GM21367 (cell line): ENCODE results near the gene SIGLEC15.
"Not testable (repeated sequence)": the region's sequence is repeated elsewhere in the genome, so short reads cannot be mapped to it uniquely, and the experiment has no call there.

ENCODE experiments used
- ATAC-seq: cut with Tn5 transposase; IDR thresholded peaks from one replicate; pipeline ENCODE4 v1.9.1; 2021; ENCODE audit not compliant: unreplicated experiment

Gene SIGLEC15

GRCh38 chr18:45825258-45826044 lies at the start of gene SIGLEC15:
SIGLEC15 (plus strand) TSS chr18:45825675; CDS start chr18:45825729, 54 bp downstream.
- no peak for ATAC-seq

GRCh38 chr18:45775743-45776142 lies 49.7 kb upstream of the SIGLEC15 start:
- ATAC-seq = no peak

- ATAC-seq = no peak
Observed at GRCh38 chr18:45777393-45777792, 48.1 kb upstream of the SIGLEC15 start.

- no peak for ATAC-seq
Observed at GRCh38 chr18:45780568-45780967, 44.9 kb upstream of the SIGLEC15 start.

- no peak for ATAC-seq
Observed at GRCh38 chr18:45782662-45783061, 42.8 kb upstream of the SIGLEC15 start.

GRCh38 chr18:45783097-45784075 lies 42.1 kb upstream of the SIGLEC15 start:
- ATAC-seq = no peak

- ATAC-seq = peak; percentile 50
Observed at GRCh38 chr18:45785134-45785533, 40.3 kb upstream of the SIGLEC15 start.

- no peak for ATAC-seq
Observed at GRCh38 chr18:45786941-45787340, 38.5 kb upstream of the SIGLEC15 start.

- no peak for ATAC-seq
Observed at GRCh38 chr18:45787346-45787745, 38.1 kb upstream of the SIGLEC15 start.

- no peak for ATAC-seq
Observed at GRCh38 chr18:45788861-45789260, 36.6 kb upstream of the SIGLEC15 start.

- no peak for ATAC-seq
Observed at GRCh38 chr18:45792506-45793263, 32.8 kb upstream of the SIGLEC15 start.

GRCh38 chr18:45793264-45793965 lies 32.1 kb upstream of the SIGLEC15 start:
- no peak for ATAC-seq

GRCh38 chr18:45801416-45802004 lies 24.0 kb upstream of the SIGLEC15 start:
- ATAC-seq = no peak

- no peak for ATAC-seq
Observed at GRCh38 chr18:45802814-45803492, 22.5 kb upstream of the SIGLEC15 start.

- no peak for ATAC-seq
Observed at GRCh38 chr18:45805551-45805950, 19.9 kb upstream of the SIGLEC15 start.

GRCh38 chr18:45806226-45806625 lies 19.2 kb upstream of the SIGLEC15 start:
- ATAC-seq = no peak

GRCh38 chr18:45807144-45807543 lies 18.3 kb upstream of the SIGLEC15 start:
- ATAC-seq = not testable (repeated sequence)

- not testable (repeated sequence) for ATAC-seq
Observed at GRCh38 chr18:45814733-45815132, 10.7 kb upstream of the SIGLEC15 start.

- ATAC-seq = no peak
Observed at GRCh38 chr18:45817543-45817942, 7.9 kb upstream of the SIGLEC15 start.
